A673 (cell line): Measurements from ENCODE around the gene FBN1. TPM values are rescaled to one million over a fixed set of nuclear protein-coding genes. Genes with fewer than 3 reads are reported as not detected.

Source experiments
- BruUV-seq: library from RNA; stranded (reverse); fragments of 400-500 nt; replicated peaks from 2 replicates; lab custom pipeline; 2021; lab: Mats Ljungman, UMichigan
- CTCF ChIA-PET: fragments of 300-600 bp; sonication (Branson Sonifier 250); formaldehyde crosslinking; loops from one replicate; lab custom pipeline; 2022; ENCODE audit warnings: antibody characterized with exemption; lab: Charles Lee
- POLR2A ChIA-PET: fragments of 300-600 bp; sonication (Branson Sonifier 250); formaldehyde crosslinking; loops from one replicate; lab custom pipeline; 2022; ENCODE audit warnings: antibody characterized with exemption; ENCODE audit not compliant: low non-redundant PET; lab: Charles Lee
- DNase-seq: peaks from one replicate; pipeline ENCODE4 v3.0.0-alpha.2; 2015; ENCODE audit warnings: low spot score
- H3K27ac ChIP-seq: fragments of 200-600 bp; sonication (generic); 2 replicates; pipeline ENCODE4 v1.5.1; 2016; ENCODE audit warnings: mixed run types, low read depth, mild to moderate bottlenecking, mixed read lengths, antibody characterized with exemption, low read length; ENCODE audit not compliant: poor library complexity, severe bottlenecking
- H3K27me3 ChIP-seq: fragments of 200-600 bp; sonication (generic); replicated peaks from 2 replicates; pipeline ENCODE4 v1.6.1; 2017; ENCODE audit warnings: mixed run types, low read depth, mild to moderate bottlenecking, mixed read lengths, antibody characterized with exemption, low read length; ENCODE audit not compliant: insufficient read depth, poor library complexity
- H3K36me3 ChIP-seq: fragments of 200-600 bp; sonication (generic); 2 replicates; pipeline ENCODE4 v1.6.1; 2016; ENCODE audit warnings: mixed run types, mild to moderate bottlenecking, mixed read lengths, antibody characterized with exemption, low read length; ENCODE audit not compliant: insufficient read depth, poor library complexity, severe bottlenecking
- H3K4me1 ChIP-seq: fragments of 200-600 bp; sonication (generic); 2 replicates; pipeline ENCODE4 v1.6.1; 2017; ENCODE audit warnings: mixed run types, mild to moderate bottlenecking, mixed read lengths, antibody characterized with exemption, low read length; ENCODE audit not compliant: insufficient read depth, poor library complexity, severe bottlenecking
- H3K4me3 ChIP-seq: fragments of 200-600 bp; sonication (generic); 2 replicates; pipeline ENCODE4 v1.5.1; 2016; ENCODE audit warnings: low read depth, mixed run types, mild to moderate bottlenecking, mixed read lengths, low read length; ENCODE audit not compliant: poor library complexity, severe bottlenecking
- H3K9me3 ChIP-seq: fragments of 200-600 bp; sonication (generic); 2 replicates; pipeline ENCODE4 v1.6.1; 2016; ENCODE audit warnings: mixed run types, low read depth, mild to moderate bottlenecking, mixed read lengths, antibody characterized with exemption, low read length; ENCODE audit not compliant: poor library complexity, severe bottlenecking
- CTCF ChIP-seq: fragments of 300-800, 200-600 bp; sonication (generic); conservative IDR thresholded peaks from 2 replicates; pipeline ENCODE4 v1.5.1; 2017; ENCODE audit warnings: low read depth, mild to moderate bottlenecking, antibody characterized with exemption, low read length, moderate library complexity, mixed read lengths
- EZH2 ChIP-seq: fragments of 200-600 bp; sonication (generic); IDR thresholded peaks from 2 replicates; pipeline ENCODE4 v1.6.1; 2017; ENCODE audit warnings: borderline replicate concordance, low read depth, mild to moderate bottlenecking, mixed read lengths, antibody characterized with exemption, low read length; ENCODE audit not compliant: poor library complexity, severe bottlenecking
- intact Hi-C: fragments of 100-400 bp; cut with micrococcal nuclease; formaldehyde crosslinking; loops from one replicate; pipeline ENCODE4 v1.10.0; 2022; ENCODE audit not compliant: unreplicated experiment
- total RNA-seq: library from RNA; stranded (reverse); gene quantifications from 2 replicates; pipeline ENCODE4 v1.2.3, GENCODE V29; 2021

FBN1 gene
- total RNA-seq, 1 experiment from 2014 or later, result 25.4 TPM

GRCh38 chr15:48653913-48654670 is 8.6 kb upstream of the FBN1 start:
- Histone ChIP-seq H3K27me3 (no peaks in the 10 kb centered on the region), H3K9me3 (no peaks in the 10 kb centered on the region), H3K4me3 (no peak overlapping the region), H3K4me1 (no peaks in the 10 kb centered on the region), H3K36me3 (no peaks in the 10 kb centered on the region), H3K27ac (no peak overlapping the region)
- DNase-seq, result no peak
- no peak for TF ChIP-seq CTCF
- no peak for TF ChIP-seq EZH2
- BruUV-seq, result no TSS peak
- CTCF ChIA-PET, result no interaction called here
- POLR2A ChIA-PET, result no interaction called here
- intact Hi-C loops, result no loop called here

GRCh38 chr15:48653216-48653615 is 7.7 kb upstream of the FBN1 start:
- TF ChIP-seq CTCF (no peak), EZH2 (no peak)
- Histone ChIP-seq H3K4me3 (no peak overlapping the region), H3K27me3 (no peaks in the 10 kb centered on the region), H3K36me3 (no peaks in the 10 kb centered on the region), H3K9me3 (no peaks in the 10 kb centered on the region), H3K4me1 (no peaks in the 10 kb centered on the region), H3K27ac (no peak overlapping the region)
- ChIA-PET POLR2A (no interaction called here), CTCF (no interaction called here)
- DNase-seq, result no peak
- BruUV-seq, result no TSS peak
- intact Hi-C loops, result no loop called here

- Histone ChIP-seq H3K4me3 (no peak overlapping the region), H3K4me1 (no peaks in the 10 kb centered on the region), H3K9me3 (no peaks in the 10 kb centered on the region), H3K36me3 (no peaks in the 10 kb centered on the region), H3K27me3 (no peaks in the 10 kb centered on the region), H3K27ac (no peak overlapping the region)
- intact Hi-C loops, result no loop called here
- BruUV-seq, result no TSS peak
- POLR2A ChIA-PET, result no interaction called here
- no peak for DNase-seq
- TF ChIP-seq CTCF, result no peak
- TF ChIP-seq EZH2, result no peak
- CTCF ChIA-PET, result no interaction called here
Observed at GRCh38 chr15:48652510-48653076, 7.1 kb upstream of the FBN1 start.
